DMS53 treated with DMSO at 0.1 percent for 48 hours (cell line): ENCODE data around the gene GPC6.

ENCODE experiments used
- DNase-seq: peaks from one replicate; lab custom pipeline; 2025; ENCODE audit not compliant: unreplicated experiment; lab: John Stamatoyannopoulos, UW

Gene GPC6

GRCh38 chr13:93955904-93956303 is 729.3 kb downstream of the GPC6 start:
- no peak for DNase-seq

GRCh38 chr13:93956426-93956825 is 729.8 kb downstream of the GPC6 start:
- no peak for DNase-seq

GRCh38 chr13:93957371-93957770 is 730.8 kb downstream of the GPC6 start:
- no peak for DNase-seq

GRCh38 chr13:93959796-93960533 is 733.4 kb downstream of the GPC6 start:
- no peak for DNase-seq

GRCh38 chr13:93963266-93964145 is 736.9 kb downstream of the GPC6 start:
- DNase-seq: peak; percentile 55

GRCh38 chr13:93964146-93964512 is 737.5 kb downstream of the GPC6 start:
- DNase-seq: no peak

GRCh38 chr13:93965587-93965986 is 739.0 kb downstream of the GPC6 start:
- no peak for DNase-seq

- DNase-seq: no peak
Observed at GRCh38 chr13:93966267-93966936, 739.8 kb downstream of the GPC6 start.

- peak; percentile 21 for DNase-seq
Observed at GRCh38 chr13:93967286-93967685, 740.7 kb downstream of the GPC6 start.

- no peak for DNase-seq
Observed at GRCh38 chr13:93975242-93975641, 748.6 kb downstream of the GPC6 start.

- no peak for DNase-seq
Observed at GRCh38 chr13:93976528-93976927, 749.9 kb downstream of the GPC6 start.

GRCh38 chr13:93977986-93978385 is 751.4 kb downstream of the GPC6 start:
- DNase-seq: no peak

GRCh38 chr13:93981426-93981977 is 754.9 kb downstream of the GPC6 start:
- no peak for DNase-seq

- DNase-seq: no peak
Observed at GRCh38 chr13:93982179-93982918, 755.7 kb downstream of the GPC6 start.

GRCh38 chr13:93984052-93984451 is 757.4 kb downstream of the GPC6 start:
- DNase-seq: no peak

GRCh38 chr13:93984876-93985275 is 758.3 kb downstream of the GPC6 start:
- DNase-seq: no peak

- no peak for DNase-seq
Observed at GRCh38 chr13:93987458-93987857, 760.9 kb downstream of the GPC6 start.

GRCh38 chr13:93991569-93991968 is 765.0 kb downstream of the GPC6 start:
- DNase-seq: no peak

GRCh38 chr13:93996481-93996880 is 769.9 kb downstream of the GPC6 start:
- no peak for DNase-seq

- no peak for DNase-seq
Observed at GRCh38 chr13:94006296-94006695, 779.7 kb downstream of the GPC6 start.

GRCh38 chr13:94007072-94007471 is 780.5 kb downstream of the GPC6 start:
- no peak for DNase-seq
